Neuronal stem cell (in vitro differentiated cells): Measurements from ENCODE around the gene FAM32A.

Source experiments
- DNase-seq: peaks from one replicate; pipeline ENCODE4 v3.0.0-alpha.2; 2013; ENCODE audit warnings: low spot score
- H2AFZ ChIP-seq: one replicate; pipeline ENCODE4 v1.6.1; 2013; ENCODE audit warnings: mild to moderate bottlenecking, low read length, inconsistent platforms
- H2AK5ac ChIP-seq: 2 replicates; pipeline ENCODE4 v1.6.1; 2013; ENCODE audit warnings: low read depth, mild to moderate bottlenecking, inconsistent platforms, low read length, moderate library complexity, mixed read lengths
- H2BK120ac ChIP-seq: 2 replicates; pipeline ENCODE4 v1.6.1; 2013; ENCODE audit warnings: low read depth, mild to moderate bottlenecking, inconsistent platforms, low read length, moderate library complexity, mixed read lengths
- H2BK12ac ChIP-seq: one replicate; pipeline ENCODE4 v1.6.1; 2013; ENCODE audit warnings: low read length, inconsistent platforms
- H2BK15ac ChIP-seq: 2 replicates; pipeline ENCODE4 v1.6.1; 2013; ENCODE audit warnings: mild to moderate bottlenecking, low read length, inconsistent platforms, mixed read lengths
- H2BK5ac ChIP-seq: one replicate; pipeline ENCODE4 v1.6.1; 2013; ENCODE audit warnings: inconsistent platforms, mild to moderate bottlenecking, low read length, moderate library complexity
- H3K14ac ChIP-seq: one replicate; pipeline ENCODE4 v1.6.1; 2013; ENCODE audit warnings: low read length, inconsistent platforms
- H3K18ac ChIP-seq: 2 replicates; pipeline ENCODE4 v1.6.1; 2013; ENCODE audit warnings: low read length, inconsistent platforms
- H3K23ac ChIP-seq: 2 replicates; pipeline ENCODE4 v1.6.1; 2013; ENCODE audit warnings: low read depth, mild to moderate bottlenecking, mixed read lengths, low read length, inconsistent platforms; ENCODE audit not compliant: poor library complexity
- H3K27ac ChIP-seq: replicated peaks from 3 replicates; pipeline ENCODE4 v1.5.1; 2013; ENCODE audit warnings: low read length, inconsistent platforms
- H3K27me3 ChIP-seq, 3 experiments: 2 replicates each; pipeline ENCODE4 v1.6.1; 2013; ENCODE audit warnings: low read length in 3 of 3, mild to moderate bottlenecking in 2 of 3, inconsistent platforms in 1 of 3, low read depth in 1 of 3, mixed read lengths in 1 of 3, moderate library complexity in 1 of 3; ENCODE audit not compliant: control insufficient read depth in 3 of 3, insufficient read depth in 3 of 3
- H3K36me3 ChIP-seq, 2 donors: replicated peaks in 1 of 2; 2 replicates each; pipeline ENCODE4 v1.6.1; 2013; ENCODE audit warnings: low read length in 2 of 2; ENCODE audit not compliant: control insufficient read depth in 2 of 2, insufficient read depth in 2 of 2
- H3K4ac ChIP-seq: 2 replicates; pipeline ENCODE4 v1.6.1; 2013; ENCODE audit warnings: inconsistent platforms, mild to moderate bottlenecking, low read length, moderate library complexity
- H3K4me1 ChIP-seq, 2 donors: 1 replicate in 1 of 2; 2 replicates in 1 of 2; pipeline ENCODE4 v1.6.1; 2013; ENCODE audit warnings: low read length in 2 of 2, low read depth in 1 of 2; ENCODE audit not compliant: control insufficient read depth in 2 of 2, insufficient read depth in 1 of 2
- H3K4me2 ChIP-seq: one replicate; pipeline ENCODE4 v1.6.1; 2013; ENCODE audit warnings: mild to moderate bottlenecking, low read length, inconsistent platforms; ENCODE audit not compliant: insufficient read depth, poor library complexity, severe bottlenecking
- H3K4me3 ChIP-seq, 2 donors: 2 replicates each; pipeline ENCODE4 v1.5.1; 2013; ENCODE audit warnings: low read length in 2 of 2, mild to moderate bottlenecking in 2 of 2, inconsistent platforms in 1 of 2, moderate library complexity in 1 of 2
- H3K79me1 ChIP-seq: one replicate; pipeline ENCODE4 v1.6.1; 2013; ENCODE audit warnings: low read depth, mild to moderate bottlenecking, inconsistent platforms, low read length, moderate library complexity
- H3K9ac ChIP-seq: one replicate; pipeline ENCODE4 v1.6.1; 2013; ENCODE audit warnings: mild to moderate bottlenecking, low read depth, low read length, inconsistent platforms; ENCODE audit not compliant: poor library complexity
- H3K9me3 ChIP-seq, 2 donors: replicated peaks in 1 of 2; 2 replicates each; pipeline versions ENCODE3 to v1.6.1; 2013; ENCODE audit warnings: low read length in 2 of 2, mild to moderate bottlenecking in 2 of 2, inconsistent platforms in 1 of 2, low read depth in 1 of 2, mixed read lengths in 1 of 2, moderate library complexity in 1 of 2; ENCODE audit not compliant: control insufficient read depth in 2 of 2, insufficient read depth in 1 of 2
- H4K8ac ChIP-seq: one replicate; pipeline ENCODE4 v1.6.1; 2013; ENCODE audit warnings: low read depth, mild to moderate bottlenecking, inconsistent platforms, low read length, moderate library complexity
- H4K91ac ChIP-seq: one replicate; pipeline ENCODE4 v1.6.1; 2013; ENCODE audit warnings: low read length, low read depth, mild to moderate bottlenecking, inconsistent platforms; ENCODE audit not compliant: poor library complexity
- WGBS, 2 donors: extraction: QIAGEN DNeasy Blood & Tissue Kit; methylation state at CpG; one replicate each; pipeline ENCODE4 v1.1.7; 2013; ENCODE audit warnings: missing lambda C conversion rate in 2 of 2, mixed read lengths in 1 of 2; ENCODE audit not compliant: insufficient read length in 2 of 2, insufficient replicate concordance in 1 of 2; ENCODE audit errors: extremely low coverage in 2 of 2; 5-methylcytosine and 5-hydroxymethylcytosine counted together

The FAM32A gene

GRCh38 chr19:16191216-16191908 is 6.2 kb downstream of the FAM32A start:
- Histone ChIP-seq H3K36me3 (peaks cover 40 to 61% of the 10 kb centered on the region in 2 donors), H3K4me3 (no peak overlapping the region), H3K4me2 (no peak overlapping the region), H4K91ac (no peak overlapping the region), H2AK5ac (no peak overlapping the region), H2BK12ac (no peak overlapping the region), H2BK5ac (no peak overlapping the region), H2BK120ac (no peak overlapping the region), H3K23ac (no peak overlapping the region), H3K4me1 (no peaks in the 10 kb centered on the region), H2AFZ (no peak overlapping the region), H3K27me3 (no peaks in the 10 kb centered on the region), H3K14ac (no peak overlapping the region), H3K9ac (no peak overlapping the region), H3K9me3 (peaks cover 0 to 2% of the 10 kb centered on the region in 2 donors), H3K18ac (no peak overlapping the region), H3K27ac (no peak overlapping the region), H2BK15ac (no peak overlapping the region), H3K4ac (no peak overlapping the region), H3K79me1 (peaks cover 7% of the 10 kb centered on the region), H4K8ac (no peak overlapping the region)
- WGBS, 2 donors, result no CpG with 5 or more reads among the region's 16 CpGs
- DNase-seq, result no peak

GRCh38 chr19:16193466-16193865 is 8.3 kb downstream of the FAM32A start:
- H3K27me3 ChIP-seq, result no peaks in the 10 kb centered on the region
- H3K23ac ChIP-seq, result no peak overlapping the region
- no peak overlapping the region for H2BK120ac ChIP-seq
- no peak overlapping the region for H2BK15ac ChIP-seq
- H3K36me3 ChIP-seq, result peaks cover 33 to 42% of the 10 kb centered on the region in 2 donors
- H3K4me1 ChIP-seq, result peaks cover under 1% of the 10 kb centered on the region in 2 donors
- H4K8ac ChIP-seq, result no peak overlapping the region
- H2AK5ac ChIP-seq, result no peak overlapping the region
- H3K14ac ChIP-seq, result no peak overlapping the region
- H3K9me3 ChIP-seq, result peaks cover 0 to 2% of the 10 kb centered on the region in 2 donors
- WGBS, 2 donors, result no CpG with 5 or more reads among the region's 10 CpGs
- no peak overlapping the region for H2BK12ac ChIP-seq
- H2AFZ ChIP-seq, result no peak overlapping the region
- H4K91ac ChIP-seq, result no peak overlapping the region
- H3K4me3 ChIP-seq, result no peak overlapping the region
- no peak overlapping the region for H3K27ac ChIP-seq
- H3K4ac ChIP-seq, result no peak overlapping the region
- peaks cover 5% of the 10 kb centered on the region for H3K79me1 ChIP-seq
- no peak overlapping the region for H3K4me2 ChIP-seq
- no peak overlapping the region for H3K9ac ChIP-seq
- DNase-seq, result no peak
- H3K18ac ChIP-seq, result no peak overlapping the region
- H2BK5ac ChIP-seq, result no peak overlapping the region

DNA sequence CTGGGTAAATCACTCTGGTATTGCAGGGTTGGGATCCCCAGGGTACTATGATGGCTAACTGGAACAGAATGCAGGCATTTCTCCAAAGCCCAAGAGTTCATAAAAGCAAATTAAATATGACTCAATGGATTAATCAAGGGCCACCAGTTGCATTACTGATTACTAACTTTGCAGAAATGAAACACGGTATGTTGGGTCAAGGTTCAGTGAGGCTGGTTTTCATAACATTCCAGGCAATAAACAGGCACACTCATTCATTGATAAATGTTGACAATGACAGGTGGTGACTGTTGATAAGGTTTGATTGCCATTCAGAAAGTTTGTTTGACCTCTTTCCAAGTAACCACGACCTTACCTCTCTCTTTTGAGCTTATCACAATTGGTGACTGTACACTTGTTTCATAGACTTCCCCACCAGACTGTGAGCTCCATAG is 12.0 kb downstream of the FAM32A start:
- no CpG with 5 or more reads among the region's 2 CpGs for WGBS, 2 donors
- Histone ChIP-seq H3K18ac (no peak overlapping the region), H2AFZ (peak overlapping the region; percentile 97), H2BK12ac (no peak overlapping the region), H3K9ac (no peak overlapping the region), H2BK15ac (no peak overlapping the region), H2BK120ac (no peak overlapping the region), H3K4ac (no peak overlapping the region), H4K91ac (no peak overlapping the region), H3K4me3 (peak overlapping the region; percentile 25 to 79), H3K4me2 (peak overlapping the region; percentile 89), H4K8ac (no peak overlapping the region), H3K79me1 (peaks cover 6% of the 10 kb centered on the region), H3K36me3 (peaks cover 7 to 29% of the 10 kb centered on the region in 2 donors), H2AK5ac (no peak overlapping the region), H3K27me3 (no peaks in the 10 kb centered on the region), H3K27ac (peak overlapping the region; percentile 27), H3K14ac (no peak overlapping the region), H2BK5ac (no peak overlapping the region), H3K23ac (no peak overlapping the region), H3K9me3 (no peaks in the 10 kb centered on the region), H3K4me1 (peaks cover 2 to 3% of the 10 kb centered on the region in 2 donors)
- DNase-seq, result no peak

DNA sequence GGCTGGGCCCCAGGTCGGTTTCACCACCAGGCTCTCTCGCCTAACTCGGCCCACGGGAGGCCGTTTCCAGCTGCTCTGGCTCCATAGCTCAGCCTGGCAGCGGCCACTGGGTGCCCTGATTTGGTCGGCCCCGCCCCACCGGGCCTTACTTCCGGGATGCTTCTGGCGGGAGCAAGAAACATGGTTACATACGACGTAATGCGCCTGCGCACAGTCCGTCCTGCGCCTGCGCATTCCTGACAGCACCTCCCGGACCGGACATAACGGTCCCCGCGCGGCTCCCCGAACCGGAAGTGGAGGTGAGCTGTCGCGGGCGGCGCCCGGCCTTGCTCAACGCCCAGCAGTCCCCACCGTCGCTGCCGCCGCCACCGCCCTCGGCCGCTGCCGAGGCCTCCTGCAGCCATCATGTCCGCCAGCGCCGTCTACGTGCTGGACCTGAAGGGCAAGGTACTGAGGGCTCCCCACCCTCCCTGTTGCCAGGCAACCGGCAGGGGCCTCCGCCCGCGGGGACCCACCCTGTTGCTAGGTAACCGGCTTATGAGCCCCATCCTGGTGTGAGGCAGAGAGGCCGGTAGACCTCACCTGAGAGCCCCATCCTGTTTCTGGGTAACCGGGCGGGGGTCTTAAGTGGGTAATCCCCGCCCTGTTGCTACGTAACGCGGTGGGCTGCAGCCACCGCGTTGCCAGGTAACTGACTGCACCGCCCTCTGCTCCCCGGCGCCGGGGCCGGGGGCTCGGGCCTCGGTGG is 12.6 kb downstream of the FAM32A start, which contains the start of gene AP1M1:
AP1M1 (plus strand) TSS at position 290 of the 748 bp plus-strand sequence; CDS start at position 406, 116 bp downstream.
- H3K27me3 ChIP-seq, result no peaks in the 10 kb centered on the region
- WGBS, 2 donors, result no CpG with 5 or more reads among the region's 65 CpGs
- H4K8ac ChIP-seq, result no peak within 1 kb of the TSS
- H2BK120ac ChIP-seq, result no peak within 1 kb of the TSS
- no peak within 1 kb of the TSS for H4K91ac ChIP-seq
- peak; percentile 97 for DNase-seq
- H3K9me3 ChIP-seq, result no peaks in the 10 kb centered on the region
- peaks cover 2 to 3% of the 10 kb centered on the region in 2 donors for H3K4me1 ChIP-seq
- H3K36me3 ChIP-seq, result peaks cover 8 to 32% of the 10 kb centered on the region in 2 donors
- peak within 1 kb of the TSS; percentile 89 for H3K4me2 ChIP-seq
- peak within 1 kb of the TSS; percentile 50 for H3K23ac ChIP-seq
- no peak within 1 kb of the TSS for H3K4ac ChIP-seq
- peak within 1 kb of the TSS; percentile 73 for H3K27ac ChIP-seq
- H3K9ac ChIP-seq, result peak within 1 kb of the TSS; percentile 94
- peak within 1 kb of the TSS; percentile 97 for H3K18ac ChIP-seq
- peak within 1 kb of the TSS; percentile 97 for H2AFZ ChIP-seq
- no peak within 1 kb of the TSS for H3K14ac ChIP-seq
- peak within 1 kb of the TSS; percentile 79 to 99 for H3K4me3 ChIP-seq
- no peak within 1 kb of the TSS for H2BK12ac ChIP-seq
- peaks cover 6% of the 10 kb centered on the region for H3K79me1 ChIP-seq
- H2BK15ac ChIP-seq, result no peak within 1 kb of the TSS
- H2AK5ac ChIP-seq, result peak within 1 kb of the TSS; percentile 51
- H2BK5ac ChIP-seq, result no peak within 1 kb of the TSS
